MM.1S (cell line): ENCODE results near the gene SLC37A3.

Experiments used
- DNase-seq: peaks from one replicate; pipeline ENCODE4 v3.0.0-alpha.2; 2015
- H2AFZ ChIP-seq: fragments of 300-600 bp; sonication (generic); 2 replicates; pipeline ENCODE4 v1.6.0; 2016; ENCODE audit warnings: antibody characterized with exemption, low read length
- H3F3A ChIP-seq: fragments of 300-600 bp; sonication (generic); 2 replicates; pipeline ENCODE4 v1.6.1; 2016; ENCODE audit warnings: mild to moderate bottlenecking, antibody characterized with exemption, low read length, moderate library complexity, mixed read lengths; ENCODE audit not compliant: insufficient read depth
- H3K27ac ChIP-seq: fragments of 300-600 bp; sonication (generic); 2 replicates; pipeline ENCODE4 v1.5.1; 2016; ENCODE audit warnings: mild to moderate bottlenecking, low read length
- H3K27me3 ChIP-seq: fragments of 300-600 bp; sonication (generic); replicated peaks from 2 replicates; pipeline ENCODE4 v1.6.0; 2016; ENCODE audit warnings: low read length; ENCODE audit not compliant: insufficient read depth
- H3K36me3 ChIP-seq: fragments of 300-600 bp; sonication (generic); replicated peaks from 2 replicates; pipeline ENCODE4 v1.6.1; 2016; ENCODE audit warnings: mild to moderate bottlenecking, low read length, mixed read lengths; ENCODE audit not compliant: insufficient read depth
- H3K4me1 ChIP-seq: fragments of 300-600 bp; sonication (generic); 2 replicates; pipeline ENCODE4 v1.6.1; 2016; ENCODE audit warnings: low read length, mixed read lengths
- H3K4me2 ChIP-seq: fragments of 300-600 bp; sonication (generic); 2 replicates; pipeline ENCODE4 v1.6.0; 2016; ENCODE audit warnings: low read depth, low read length
- H3K4me3 ChIP-seq: fragments of 300-600 bp; sonication (generic); 2 replicates; pipeline ENCODE4 v1.5.1; 2016; ENCODE audit warnings: low read length, mixed read lengths
- H3K79me2 ChIP-seq: fragments of 300-600 bp; sonication (generic); 2 replicates; pipeline ENCODE4 v1.6.1; 2016; ENCODE audit warnings: mixed run types, low read length, mixed read lengths
- H3K9ac ChIP-seq: fragments of 300-600 bp; sonication (generic); 2 replicates; pipeline ENCODE4 v1.6.1; 2016; ENCODE audit warnings: low read length, mixed read lengths
- H3K9me2 ChIP-seq: fragments of 300-600 bp; sonication (generic); replicated peaks from 2 replicates; pipeline ENCODE4 v1.6.1; 2016; ENCODE audit warnings: mild to moderate bottlenecking, low read length, mixed read lengths; ENCODE audit not compliant: insufficient read depth
- H3K9me3 ChIP-seq: fragments of 300-600 bp; sonication (generic); replicated peaks from 2 replicates; pipeline ENCODE4 v1.6.1; 2016; ENCODE audit warnings: mild to moderate bottlenecking, low read length, mixed read lengths; ENCODE audit not compliant: insufficient read depth
- H4K20me1 ChIP-seq: fragments of 300-600 bp; sonication (generic); 2 replicates; pipeline ENCODE4 v1.6.1; 2016; ENCODE audit warnings: mild to moderate bottlenecking, low read length, moderate library complexity, mixed read lengths; ENCODE audit not compliant: insufficient read depth
- CTCF ChIP-seq: fragments of 300-600 bp; sonication (generic); IDR thresholded peaks from 2 replicates; pipeline ENCODE4 v1.5.1; 2016; ENCODE audit warnings: antibody characterized with exemption, low read length, mixed read lengths
- EZH2 ChIP-seq: fragments of 300-600 bp; sonication (generic); optimal IDR thresholded peaks from 2 replicates; pipeline ENCODE3; 2017; ENCODE audit warnings: low read depth, mild to moderate bottlenecking, antibody characterized with exemption, low read length, mixed read lengths
- EZH2phosphoT487 ChIP-seq: fragments of 300-600 bp; sonication (generic); IDR thresholded peaks from 2 replicates; pipeline ENCODE4 v1.6.1; 2018; ENCODE audit warnings: antibody characterized with exemption, low read length

The SLC37A3 gene

GRCh38 chr7:140375892-140376730, 22.2 kb downstream of the SLC37A3 start:
- Histone ChIP-seq H3K9ac (no peak overlapping the region), H2AFZ (no peak overlapping the region), H3K4me2 (no peak overlapping the region), H3K79me2 (no peaks in the 10 kb centered on the region), H3K4me1 (no peaks in the 10 kb centered on the region), H3K27ac (no peak overlapping the region), H4K20me1 (no peaks in the 10 kb centered on the region), H3K36me3 (no peaks in the 10 kb centered on the region), H3K9me2 (no peaks in the 10 kb centered on the region), H3K27me3 (no peaks in the 10 kb centered on the region), H3F3A (no peaks in the 10 kb centered on the region), H3K4me3 (no peak overlapping the region), H3K9me3 (no peaks in the 10 kb centered on the region)
- TF ChIP-seq EZH2phosphoT487 (no peak), EZH2 (no peak), CTCF (no peak)
- DNase-seq = no peak

- Histone ChIP-seq H3K27ac (no peak overlapping the region), H3K36me3 (no peaks in the 10 kb centered on the region), H4K20me1 (no peaks in the 10 kb centered on the region)
Measured at GRCh38 chr7:140375323-140375722, 23.0 kb downstream of the SLC37A3 start.

GRCh38 chr7:140369294-140369693, 29.0 kb downstream of the SLC37A3 start:
- Histone ChIP-seq H3K9ac (no peak overlapping the region), H3K4me2 (no peak overlapping the region), H3F3A (no peaks in the 10 kb centered on the region), H3K27ac (no peak overlapping the region), H2AFZ (no peak overlapping the region), H3K9me2 (no peaks in the 10 kb centered on the region), H3K36me3 (no peaks in the 10 kb centered on the region), H3K79me2 (no peaks in the 10 kb centered on the region), H3K4me3 (no peak overlapping the region), H3K9me3 (no peaks in the 10 kb centered on the region), H3K4me1 (no peaks in the 10 kb centered on the region), H3K27me3 (no peaks in the 10 kb centered on the region), H4K20me1 (no peaks in the 10 kb centered on the region)
- DNase-seq = no peak
- TF ChIP-seq EZH2 = no peak
- no peak for TF ChIP-seq CTCF
- no peak for TF ChIP-seq EZH2phosphoT487

More at GRCh38 chr7:140375323-140375722, 23.0 kb downstream of the SLC37A3 start:
- Histone ChIP-seq H3K9me3 (no peaks in the 10 kb centered on the region), H3K4me3 (no peak overlapping the region), H3K9me2 (no peaks in the 10 kb centered on the region), H3K4me2 (no peak overlapping the region), H2AFZ (no peak overlapping the region), H3K79me2 (no peaks in the 10 kb centered on the region), H3K27me3 (no peaks in the 10 kb centered on the region), H3K4me1 (no peaks in the 10 kb centered on the region), H3K9ac (no peak overlapping the region), H3F3A (no peaks in the 10 kb centered on the region)
- TF ChIP-seq EZH2phosphoT487 = no peak
- TF ChIP-seq EZH2 = no peak
- no peak for TF ChIP-seq CTCF
- DNase-seq = no peak
